NCI-H748 (cell line): ENCODE results near the gene NUP188.
"Not testable (repeated sequence)": the region's sequence is repeated elsewhere in the genome, so short reads cannot be mapped to it uniquely, and the experiment has no call there.

Experiments used
- DNase-seq: peaks from one replicate; lab custom pipeline; 2025; ENCODE audit not compliant: unreplicated experiment; lab: John Stamatoyannopoulos, UW

NUP188 gene

DNA sequence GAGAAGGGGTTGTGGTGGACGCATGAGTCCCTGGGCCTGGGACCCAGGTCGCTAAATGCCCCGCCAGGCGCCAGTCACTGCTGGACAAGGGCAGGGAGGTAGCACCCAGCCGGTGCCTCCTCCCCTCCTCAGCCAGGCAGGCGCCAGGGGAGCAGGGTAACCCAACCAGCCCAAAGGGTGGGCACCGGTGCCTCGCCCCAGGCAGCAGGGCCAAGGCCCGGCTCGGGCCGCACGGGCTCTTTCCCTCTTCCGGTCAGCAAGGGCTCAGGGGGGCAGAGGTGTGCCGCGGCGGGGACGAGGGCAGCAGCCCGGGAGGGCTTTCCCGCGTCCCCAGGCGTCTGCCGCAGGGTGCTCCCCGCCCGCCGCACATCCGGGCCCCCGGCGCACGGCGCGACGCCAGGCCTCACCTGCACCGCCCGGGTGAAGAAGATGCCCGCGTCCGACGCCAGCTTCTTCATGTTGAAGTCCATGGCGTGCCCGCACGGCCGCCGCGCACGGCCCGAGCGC is 80.2 kb downstream of the NUP188 start:
- DNase-seq: peak; percentile 85

DNA sequence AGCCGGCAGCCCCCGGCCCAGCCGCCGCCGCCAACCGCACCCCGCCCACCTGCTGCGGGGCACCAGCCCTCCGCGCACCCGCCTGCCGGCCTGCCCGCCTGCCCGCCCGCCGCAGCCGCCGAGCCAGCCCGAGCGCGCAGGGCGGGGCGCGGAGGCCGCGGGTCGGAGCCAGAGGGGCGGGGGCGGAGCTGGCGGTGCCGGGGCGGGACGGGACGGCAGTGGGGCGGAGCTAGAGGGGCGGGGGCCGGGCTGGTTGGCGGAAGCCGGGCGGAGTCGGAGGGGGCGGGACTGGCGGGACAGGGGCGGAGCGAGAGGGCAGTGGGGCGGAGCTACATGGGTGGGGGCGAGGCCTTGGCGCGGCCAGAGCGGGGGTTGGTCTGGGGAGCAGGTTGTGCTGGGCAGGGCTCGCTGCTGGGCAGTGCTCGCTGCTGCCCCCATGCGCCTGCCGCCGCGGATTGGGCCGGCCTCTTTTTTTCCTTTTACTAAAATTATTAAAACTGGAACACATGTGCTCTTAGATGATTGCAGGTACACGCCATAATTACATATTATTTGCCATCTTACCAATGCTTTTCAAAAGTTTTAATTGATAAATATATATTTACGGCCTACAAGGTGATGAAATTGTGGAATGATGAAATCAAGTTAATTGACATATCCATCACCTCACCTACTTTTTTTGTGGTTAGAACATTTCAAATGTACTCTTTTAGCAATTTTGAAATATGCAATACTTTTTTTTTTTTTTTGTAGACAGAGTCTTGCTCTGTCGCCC is 80.9 kb downstream of the NUP188 start, which contains the start of gene SH3GLB2:
TSS of gene SH3GLB2 (minus strand) at position 140 of the 775 bp plus-strand sequence. CDS start 177 bp downstream, outside the sequence.
- peak; percentile 86 for DNase-seq

DNA sequence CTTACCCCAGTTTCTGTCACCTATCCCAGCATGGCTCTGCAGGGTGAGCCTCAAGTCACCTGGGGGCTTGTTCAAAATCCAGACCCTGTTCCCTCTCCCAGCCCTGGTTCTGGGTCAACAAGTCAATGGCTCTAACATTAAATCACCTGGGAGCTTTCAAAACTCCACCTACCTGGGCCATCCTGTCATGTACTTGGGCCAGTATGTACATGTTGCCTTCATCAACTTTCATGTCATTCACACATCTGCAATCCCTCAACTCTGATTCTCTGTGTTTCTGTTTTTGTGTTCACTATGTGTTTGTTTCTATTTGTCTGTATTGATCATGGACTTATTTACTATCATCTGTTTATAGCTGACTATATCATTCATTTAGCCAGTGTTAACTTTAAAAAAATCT is 82.7 kb downstream of the NUP188 start:
- DNase-seq: no peak

DNA sequence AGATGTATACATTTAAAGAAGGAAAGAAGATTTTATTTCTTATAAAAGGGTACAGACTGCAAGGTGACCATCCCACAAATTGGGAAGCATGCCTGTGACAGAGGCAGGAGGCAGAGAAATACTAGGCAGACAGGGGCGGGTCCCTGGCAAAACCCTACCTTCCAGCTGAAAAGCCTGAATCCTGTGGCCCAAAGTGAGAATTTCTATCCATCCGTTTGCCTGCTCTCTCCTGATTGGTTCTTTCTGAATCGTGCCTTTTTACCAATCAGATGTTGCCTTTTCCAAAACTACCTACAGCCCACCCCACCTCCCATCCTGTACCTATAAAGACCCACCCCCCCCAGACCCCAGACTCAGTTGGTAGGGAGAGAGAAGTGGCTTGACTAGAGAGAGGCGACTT is 84.0 kb downstream of the NUP188 start:
- no peak for DNase-seq

DNA sequence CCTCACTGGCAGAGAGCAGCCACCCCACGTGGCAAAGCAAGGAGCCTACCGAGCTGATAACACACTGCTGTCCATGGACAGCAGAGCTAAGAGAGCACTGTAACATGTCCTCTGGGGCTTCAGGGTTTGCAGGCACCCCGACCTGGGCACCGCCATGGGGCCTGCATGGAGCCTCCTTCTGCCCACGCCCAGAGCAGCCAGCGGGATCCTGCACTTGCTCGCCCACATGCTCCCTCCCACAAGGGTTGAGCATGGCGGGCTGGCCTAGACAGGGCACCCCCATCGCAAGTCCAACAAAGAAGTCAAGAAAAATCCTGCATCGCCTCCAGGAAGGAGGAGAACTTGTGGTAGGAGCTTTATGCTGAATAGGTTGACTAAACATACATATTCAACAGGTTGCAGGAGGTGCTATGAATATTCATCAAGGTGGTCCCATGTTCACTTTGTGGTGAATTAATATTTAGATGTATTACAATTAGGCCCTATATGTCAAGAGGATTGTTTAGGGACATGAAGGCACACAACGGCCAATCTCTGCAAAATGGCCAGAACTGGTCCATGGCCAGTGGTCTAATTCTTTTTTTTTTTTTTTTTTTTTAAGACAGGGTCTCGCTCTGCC is 85.2 kb downstream of the NUP188 start:
- no peak for DNase-seq

DNA sequence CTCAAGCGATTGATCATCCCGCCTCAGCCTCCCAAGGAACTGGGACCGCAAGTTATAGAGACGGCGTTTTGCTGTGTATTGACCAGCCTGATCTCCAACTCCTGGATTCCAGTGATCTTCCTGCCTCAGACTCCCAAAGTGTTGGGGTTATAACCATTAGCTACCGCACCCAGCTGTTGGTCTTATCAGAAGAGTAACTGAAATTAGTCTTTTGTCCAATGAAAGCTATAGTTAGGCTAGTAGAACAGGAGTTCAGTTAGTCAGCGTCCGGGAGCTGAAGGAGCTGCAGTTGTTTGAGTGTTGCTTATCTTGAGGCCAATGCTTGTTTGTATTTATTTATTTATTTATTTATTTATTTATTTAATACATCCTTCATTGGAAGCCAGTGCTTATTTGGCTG is 85.7 kb downstream of the NUP188 start:
- no peak for DNase-seq

DNA sequence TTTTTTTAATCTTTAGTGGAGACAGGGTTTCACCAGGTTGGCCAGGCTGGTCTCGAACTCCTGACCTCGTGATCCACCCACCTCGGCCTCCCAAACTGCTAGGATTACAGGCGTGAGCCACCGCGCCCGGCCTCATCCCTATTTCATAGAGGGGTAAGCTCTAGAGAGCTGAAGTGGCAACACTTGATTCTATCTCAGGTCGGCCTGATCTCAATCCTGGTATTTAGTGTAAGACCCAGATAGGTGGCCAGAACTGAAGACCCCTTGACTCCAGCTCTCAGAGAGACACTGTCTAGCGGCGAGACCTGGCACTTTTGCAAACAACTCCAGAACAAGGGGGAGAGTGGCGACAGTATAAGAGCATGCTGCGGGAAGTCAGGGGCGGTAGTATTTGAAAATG is 88.3 kb downstream of the NUP188 start:
- not testable (repeated sequence) for DNase-seq

DNA sequence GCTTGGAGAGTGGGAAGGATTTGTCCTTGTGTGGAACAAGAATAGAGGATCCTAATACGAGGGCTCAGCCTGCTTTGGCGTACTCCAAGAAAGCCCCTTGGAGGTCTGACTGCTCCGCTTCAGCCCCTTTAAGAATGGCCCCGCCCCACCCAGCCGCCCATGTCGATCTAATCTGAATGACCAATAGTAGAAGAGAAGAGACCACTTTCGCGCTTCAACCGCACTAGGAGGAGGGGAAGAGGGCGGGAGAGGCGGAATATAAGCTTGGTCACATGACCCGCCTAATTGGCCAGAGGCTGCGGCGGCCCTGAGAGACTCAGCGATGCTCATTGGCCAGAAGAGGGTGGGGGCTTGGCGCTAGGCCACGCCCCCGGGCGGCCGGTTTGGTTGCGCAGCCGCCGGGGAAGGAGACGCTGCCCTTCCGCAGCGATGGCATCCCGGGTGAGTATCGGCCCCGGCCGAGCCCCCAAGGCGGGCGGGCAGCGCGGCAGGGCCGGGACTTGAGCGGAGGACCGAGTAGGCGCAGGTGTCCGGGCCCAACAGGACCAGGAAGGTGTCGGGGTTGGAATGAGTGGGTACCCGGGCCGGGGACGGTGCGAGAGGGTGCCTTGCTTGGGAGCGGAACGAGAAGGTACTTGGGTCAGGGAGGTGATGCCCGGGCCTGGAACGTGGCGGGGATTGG is 88.9 kb downstream of the NUP188 start, which contains the start of gene MIGA2:
TSS of gene MIGA2 (plus strand) at position 386 of the 682 bp plus-strand sequence. CDS start 3,969 bp downstream, outside the sequence.
- DNase-seq: peak; percentile 100

DNA sequence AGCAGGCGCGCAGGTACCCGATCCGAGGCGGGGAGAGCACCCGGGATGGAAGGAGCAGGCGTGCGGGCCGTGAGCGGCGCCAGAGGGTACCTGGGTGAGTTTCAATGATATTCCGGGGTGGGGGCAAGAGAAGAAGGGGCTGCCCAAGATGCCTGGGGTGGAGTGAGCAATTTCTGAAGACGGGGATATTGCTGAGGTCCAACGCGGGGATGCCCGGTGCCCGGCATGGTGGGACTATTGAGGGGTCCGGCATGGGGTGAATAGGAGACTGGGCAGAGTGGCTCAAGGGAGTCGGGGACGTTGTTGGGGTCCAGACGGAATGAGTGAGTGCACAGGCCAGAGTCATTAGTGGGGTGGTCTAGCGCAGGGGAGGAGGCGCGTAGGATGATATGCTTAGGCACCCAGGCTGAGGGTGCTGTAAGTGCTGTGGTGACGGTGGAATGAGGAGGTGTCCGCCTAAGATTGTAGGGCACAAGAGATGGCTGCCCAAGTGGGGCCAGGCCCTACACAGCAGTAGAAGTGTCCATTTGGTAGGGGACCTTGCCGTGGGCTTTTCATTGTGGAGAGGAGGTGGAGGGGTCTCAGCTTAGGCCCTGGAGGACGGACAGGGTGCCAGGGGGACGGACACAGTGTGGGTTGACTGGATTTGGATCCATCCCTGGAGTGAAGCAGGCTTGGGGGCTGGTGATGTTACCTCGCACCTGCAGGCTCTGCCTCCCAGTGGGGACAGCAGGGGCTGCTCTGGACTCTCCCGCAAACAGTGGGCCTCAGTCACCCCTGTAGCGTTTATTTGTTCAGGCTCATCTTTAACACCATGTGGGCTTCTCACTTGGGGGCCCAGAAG is 89.6 kb downstream of the NUP188 start:
- DNase-seq: no peak

DNA sequence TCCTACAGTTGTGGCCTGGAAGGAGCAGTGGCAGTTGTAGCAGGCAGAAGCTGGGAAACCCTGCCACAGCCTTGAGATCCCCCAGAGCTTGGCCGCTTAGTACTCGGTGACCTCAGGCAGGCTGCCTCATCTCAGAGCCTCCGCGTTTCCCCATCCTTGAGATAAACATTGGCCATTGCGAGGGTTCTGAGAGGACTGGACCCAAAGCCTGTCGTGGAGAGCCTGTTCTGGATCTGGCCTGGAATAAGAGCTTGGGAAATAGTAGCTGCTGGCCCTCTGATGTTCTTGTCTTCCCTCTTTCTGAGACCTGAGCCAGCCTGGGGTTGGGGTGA is 90.2 kb downstream of the NUP188 start:
- DNase-seq: no peak

DNA sequence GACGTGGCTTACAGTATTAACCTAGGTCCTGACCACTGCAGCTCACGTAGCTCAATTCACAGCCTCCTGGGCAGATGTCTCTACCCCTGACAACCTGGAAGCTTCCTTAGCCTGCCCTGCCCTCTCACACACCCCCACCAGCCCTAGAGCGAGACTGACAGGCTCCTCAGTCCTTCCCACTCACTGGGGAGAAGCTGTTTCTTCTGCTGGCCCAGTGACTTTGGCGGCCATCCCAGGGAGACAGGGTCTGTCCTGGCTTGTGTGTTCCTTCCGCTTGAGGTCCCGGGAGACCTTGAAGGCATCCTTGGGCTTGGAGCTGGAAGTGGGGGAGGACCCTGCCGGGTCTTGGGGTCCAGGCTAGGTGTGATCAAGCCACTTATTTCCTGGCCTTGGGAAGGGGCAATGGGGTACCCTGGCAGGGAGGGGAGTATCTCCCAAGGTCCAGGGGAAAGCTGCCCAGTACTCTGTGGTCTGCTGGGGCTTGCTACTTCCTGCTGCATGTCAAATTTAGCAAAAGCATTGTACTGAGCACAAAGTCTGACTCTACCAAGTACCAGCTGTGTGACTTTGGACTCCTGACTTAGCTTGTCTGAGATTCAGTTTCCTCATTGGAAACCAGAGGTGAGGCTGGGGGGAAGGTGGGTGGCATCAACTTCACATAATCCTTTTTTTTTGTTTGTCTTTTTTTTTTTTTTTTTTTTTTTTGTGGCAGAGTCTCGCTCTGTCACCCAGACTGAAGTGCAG is 90.8 kb downstream of the NUP188 start:
- no peak for DNase-seq

DNA sequence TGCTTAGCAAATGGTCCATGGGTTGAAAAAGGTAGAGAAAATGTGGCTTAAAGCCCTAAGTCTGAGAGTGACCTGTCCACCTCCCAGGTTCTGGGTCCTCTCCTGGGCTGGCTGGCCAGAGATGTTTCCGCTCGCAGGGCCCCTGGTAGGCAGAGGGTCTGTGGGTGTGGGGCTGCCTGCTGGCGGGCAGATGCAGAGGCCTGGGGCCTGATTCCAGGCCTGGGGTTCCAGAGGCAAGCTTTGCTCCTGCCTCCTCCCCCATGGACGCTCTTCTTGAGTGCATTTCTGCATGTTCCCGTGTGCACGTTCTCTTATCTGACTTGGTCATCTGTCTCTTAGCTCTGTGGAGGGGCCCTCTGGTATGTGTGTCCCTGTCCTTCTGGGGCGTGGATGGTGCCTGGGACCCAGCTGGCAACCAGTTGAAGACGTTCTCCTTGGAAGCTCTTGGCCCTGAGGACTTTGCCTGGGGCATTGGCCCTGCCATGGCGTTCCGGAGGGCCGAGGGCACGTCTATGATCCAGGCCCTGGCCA is 92.7 kb downstream of the NUP188 start:
- DNase-seq: no peak

DNA sequence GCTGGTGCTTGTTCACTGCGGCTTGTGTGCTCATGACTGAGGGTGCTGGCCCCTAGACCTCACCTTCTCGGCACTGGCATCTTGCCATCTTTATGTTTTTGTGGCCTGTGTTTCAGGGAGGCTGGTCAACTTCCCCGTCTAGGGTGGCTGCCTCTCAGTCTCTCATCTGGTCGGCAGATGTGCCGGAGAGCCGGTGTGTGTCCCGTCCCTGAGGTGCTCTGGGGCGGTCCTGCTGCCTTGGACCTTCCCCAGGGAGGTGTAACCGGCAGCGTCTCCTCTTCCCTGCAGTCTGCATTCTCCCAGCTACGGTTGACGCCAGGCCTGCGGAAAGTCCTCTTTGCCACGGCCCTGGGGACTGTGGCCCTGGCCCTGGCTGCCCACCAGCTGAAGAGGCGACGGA is 94.5 kb downstream of the NUP188 start:
- no peak for DNase-seq

DNA sequence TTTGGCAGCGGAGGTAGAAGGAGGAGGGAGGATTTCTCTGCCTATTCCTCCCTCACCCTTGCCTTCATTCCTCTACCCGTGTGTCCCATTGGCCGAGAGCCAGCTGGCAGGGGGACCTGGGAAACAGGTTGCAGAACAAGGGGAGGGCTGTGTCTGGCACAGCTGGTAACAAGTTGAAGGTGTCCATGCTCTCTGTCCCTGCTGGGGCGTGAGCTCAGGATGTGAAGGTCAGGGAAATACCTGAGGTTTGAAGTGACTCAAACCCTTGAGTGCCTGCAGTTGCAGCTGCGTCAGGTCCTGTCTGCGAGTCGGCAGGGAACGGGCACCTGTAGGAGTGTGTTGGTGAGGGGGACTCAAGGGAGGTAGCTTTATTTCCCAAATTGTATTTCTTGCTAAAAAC is 105.1 kb downstream of the NUP188 start:
- DNase-seq: peak; percentile 60

DNA sequence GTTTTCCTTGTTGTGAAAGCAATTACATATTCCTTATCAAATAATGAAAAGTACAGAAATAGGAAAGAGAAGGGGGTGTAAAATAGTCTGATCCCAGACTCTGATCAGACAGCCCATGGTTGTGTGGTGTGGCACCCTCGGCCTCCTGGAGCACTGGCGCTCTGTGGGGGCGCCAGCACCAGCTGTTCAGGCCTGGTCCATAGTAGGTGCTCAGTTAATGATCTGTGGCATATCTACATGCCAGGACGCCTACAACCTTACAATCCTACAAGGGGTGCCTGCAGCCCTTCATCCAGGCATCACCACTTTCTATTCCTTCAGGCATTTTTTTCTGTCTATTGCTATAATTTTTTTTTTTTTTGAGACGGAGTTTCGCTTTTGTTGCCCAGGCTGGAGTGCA is 105.5 kb downstream of the NUP188 start:
- DNase-seq: no peak

DNA sequence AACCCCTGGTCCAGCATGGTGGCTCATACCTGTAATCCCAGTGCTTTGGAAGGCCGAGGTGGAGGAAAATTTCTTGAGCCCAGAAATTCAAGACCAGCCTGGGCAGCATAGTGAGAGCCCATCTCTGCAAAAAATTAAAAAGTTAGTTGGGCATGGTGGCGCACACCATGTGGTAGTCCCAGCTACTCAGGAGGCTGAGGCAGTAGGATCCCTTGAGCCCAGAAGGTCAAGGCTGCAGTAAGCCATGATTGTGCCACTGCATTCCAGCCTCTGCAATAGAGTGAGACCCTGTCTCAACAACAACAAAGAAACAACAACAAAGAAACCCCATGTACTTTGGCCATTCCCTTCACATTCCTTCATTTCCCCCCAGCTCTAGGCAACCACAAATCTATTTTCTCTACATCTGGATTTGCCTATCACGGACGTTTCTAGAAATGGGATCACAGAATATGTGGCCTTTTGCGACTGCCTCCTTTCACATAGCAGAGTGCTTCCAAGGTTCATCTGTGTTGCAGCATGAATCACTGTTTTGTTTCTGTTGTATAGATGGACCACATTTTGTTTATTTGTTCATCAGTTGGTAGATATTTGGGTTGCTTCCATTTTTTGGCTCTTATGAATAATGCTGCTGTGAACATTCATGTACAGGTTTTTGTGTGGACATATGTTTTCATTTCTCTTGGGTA is 106.8 kb downstream of the NUP188 start:
- DNase-seq: no peak
